Left lobe of liver (tissue), 2 donors: ENCODE measurements around the gene MOB2. TPM values are rescaled to one million over a fixed set of nuclear protein-coding genes. Genes with fewer than 3 reads are reported as not detected.

Source experiments
- ATAC-seq: fragments of 200-7000 bp; cut with Tn5 transposase; one replicate; pipeline ENCODE4 v1.9.1; 2020; ENCODE audit warnings: mild to moderate bottlenecking, moderate library complexity
- DNase-seq: peaks from one replicate; pipeline ENCODE4 v3.0.0-alpha.2; 2020; ENCODE audit warnings: low spot score
- total RNA-seq: library from RNA; stranded (reverse); gene quantifications from one replicate; pipeline ENCODE4 v1.2.1, GENCODE V29; 2021
- donor health status: DM: no; HTN: no; CAD: no; lungs with moderate emphysema.
- donor health status: DM: no; HTN: yes; CAD: no.

Gene MOB2
- total RNA-seq, 1 donor from 2014 or later, result 12.6 TPM

DNA sequence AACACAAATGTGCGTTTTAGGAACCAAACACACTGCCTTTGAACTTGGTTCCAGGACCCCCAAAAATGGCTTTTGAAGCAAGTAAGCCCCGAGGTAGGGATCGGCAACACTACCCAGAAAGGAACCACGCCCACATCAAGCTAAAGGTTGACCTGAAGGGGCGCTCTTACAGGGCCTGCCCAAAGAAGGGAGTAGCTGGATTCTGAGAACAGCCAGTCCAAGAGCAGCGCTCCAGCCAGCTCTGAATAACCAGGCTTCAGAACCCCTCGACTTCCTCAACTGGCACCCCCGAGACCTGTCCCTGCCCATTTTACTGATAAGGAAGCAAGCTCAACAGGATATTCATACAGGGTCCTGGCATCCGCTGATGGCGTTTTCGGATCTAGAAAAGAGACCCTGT is 18.9 kb upstream of the MOB2 start:
- DNase-seq (no peak), ATAC-seq (no peak)

DNA sequence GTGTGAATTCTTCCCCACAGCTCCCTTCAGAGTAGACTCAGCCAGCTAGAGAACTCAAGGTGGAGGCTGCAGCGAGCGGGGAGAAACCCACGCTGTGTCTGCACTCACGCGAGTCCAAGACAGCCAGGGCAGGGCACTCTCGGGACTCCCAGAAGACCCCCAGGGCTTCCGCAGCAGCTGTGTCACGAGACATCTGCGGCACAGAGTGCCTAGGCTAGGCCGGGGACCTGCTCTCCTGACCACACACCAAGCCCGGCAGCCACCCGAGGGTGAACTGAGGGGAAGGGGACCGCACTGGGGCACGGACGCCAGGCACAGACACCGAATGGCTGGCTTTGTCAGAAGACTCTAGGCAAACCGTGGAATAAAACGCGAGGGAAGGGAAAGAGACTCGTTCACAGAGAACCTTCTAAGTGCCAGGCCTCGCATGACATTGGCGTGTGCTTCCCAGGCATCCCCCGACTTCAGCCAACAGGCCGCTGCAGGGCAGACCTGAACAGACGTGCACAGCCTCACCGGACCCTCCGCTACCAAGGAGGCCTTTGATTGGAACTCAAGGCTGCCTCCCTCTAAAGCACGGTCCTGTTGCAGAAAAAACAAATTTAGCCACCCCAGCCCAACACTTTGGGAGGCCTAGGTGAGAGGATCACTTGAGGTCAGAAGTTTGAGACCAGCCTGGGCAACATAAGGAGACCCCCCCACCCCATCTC is 18.2 kb upstream of the MOB2 start:
- ATAC-seq (no peak), DNase-seq (no peak)

DNA sequence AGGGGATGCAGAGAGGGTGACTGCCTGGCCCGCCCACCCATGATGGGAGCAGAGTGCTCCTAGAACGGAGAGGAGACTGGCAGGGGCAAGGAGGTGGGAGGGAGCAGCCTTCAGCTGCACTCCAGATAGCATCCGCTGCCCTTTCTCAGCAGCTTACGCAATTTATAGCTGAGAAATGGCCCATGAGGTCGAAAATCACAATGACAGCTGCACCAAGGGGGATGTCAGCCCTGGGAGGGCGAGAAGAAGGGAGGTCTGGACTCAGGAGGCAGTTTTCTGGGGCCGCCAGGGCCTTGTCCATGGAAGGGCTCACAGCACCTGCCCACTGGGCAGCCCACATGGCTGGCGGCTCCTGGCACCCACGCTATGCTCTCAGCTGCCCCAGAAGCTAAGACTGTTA is 17.6 kb upstream of the MOB2 start:
- ATAC-seq, result no peak

DNA sequence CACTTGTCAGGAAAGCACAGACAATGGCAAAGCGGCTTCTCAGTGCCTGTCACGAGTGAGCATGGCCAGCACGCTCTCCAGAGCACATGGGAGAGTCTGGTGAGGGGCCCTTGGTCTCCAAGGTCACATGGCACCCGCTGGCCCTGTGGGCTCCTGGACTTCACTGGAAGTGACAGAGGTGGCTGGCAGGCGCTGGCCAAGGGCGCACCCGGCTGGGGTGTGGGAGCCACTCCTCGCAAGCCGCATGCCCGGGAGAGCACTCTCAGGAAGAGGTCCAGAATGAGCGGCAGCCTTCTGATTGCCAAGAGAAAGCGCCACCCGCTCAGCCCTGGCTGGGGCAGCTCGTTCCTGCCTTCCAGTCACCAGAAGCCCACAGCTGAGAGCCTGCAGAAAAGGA is 17.1 kb upstream of the MOB2 start:
- no peak for DNase-seq
- ATAC-seq, result peak; percentile 51

More for the DNA sequence above, 17.6 kb upstream of the MOB2 start:
- DNase-seq, result no peak

DNA sequence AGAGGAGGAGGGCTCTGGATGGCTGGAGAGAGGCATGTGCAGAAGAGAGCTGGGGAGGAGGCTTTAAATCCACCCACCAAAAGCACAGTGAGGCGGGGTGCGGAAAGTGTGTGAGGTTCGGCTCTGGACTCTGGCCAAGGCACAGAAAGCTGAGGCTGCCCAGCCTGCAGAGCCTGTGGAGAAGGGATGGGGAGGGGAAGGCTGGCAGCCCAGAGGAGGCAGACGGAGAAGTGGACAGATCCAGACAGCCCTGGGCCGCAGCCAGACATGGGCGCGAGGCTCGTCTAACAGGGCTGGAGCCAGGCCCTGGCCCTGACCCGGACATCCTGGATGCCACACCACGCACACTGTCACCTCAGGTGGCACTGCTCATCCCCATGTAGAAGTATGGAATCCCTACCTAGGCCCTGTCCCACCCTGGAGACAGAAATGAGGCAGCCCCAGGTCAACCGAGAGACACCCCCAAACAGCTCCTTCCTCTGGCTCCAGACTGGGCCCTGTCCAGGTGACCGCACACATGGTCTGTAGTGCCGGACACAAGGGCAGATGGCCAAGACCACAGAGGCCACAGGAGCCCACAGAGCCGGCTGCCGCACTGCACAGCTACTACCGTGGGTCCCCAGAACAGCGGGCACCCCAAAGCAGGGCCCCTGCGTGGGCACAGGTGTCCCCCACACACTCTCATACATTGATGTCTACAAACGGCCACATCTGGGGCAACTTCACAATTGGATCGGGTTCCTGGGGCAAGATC is 16.6 kb upstream of the MOB2 start:
- ATAC-seq (peak; percentile 12), DNase-seq (no peak)

DNA sequence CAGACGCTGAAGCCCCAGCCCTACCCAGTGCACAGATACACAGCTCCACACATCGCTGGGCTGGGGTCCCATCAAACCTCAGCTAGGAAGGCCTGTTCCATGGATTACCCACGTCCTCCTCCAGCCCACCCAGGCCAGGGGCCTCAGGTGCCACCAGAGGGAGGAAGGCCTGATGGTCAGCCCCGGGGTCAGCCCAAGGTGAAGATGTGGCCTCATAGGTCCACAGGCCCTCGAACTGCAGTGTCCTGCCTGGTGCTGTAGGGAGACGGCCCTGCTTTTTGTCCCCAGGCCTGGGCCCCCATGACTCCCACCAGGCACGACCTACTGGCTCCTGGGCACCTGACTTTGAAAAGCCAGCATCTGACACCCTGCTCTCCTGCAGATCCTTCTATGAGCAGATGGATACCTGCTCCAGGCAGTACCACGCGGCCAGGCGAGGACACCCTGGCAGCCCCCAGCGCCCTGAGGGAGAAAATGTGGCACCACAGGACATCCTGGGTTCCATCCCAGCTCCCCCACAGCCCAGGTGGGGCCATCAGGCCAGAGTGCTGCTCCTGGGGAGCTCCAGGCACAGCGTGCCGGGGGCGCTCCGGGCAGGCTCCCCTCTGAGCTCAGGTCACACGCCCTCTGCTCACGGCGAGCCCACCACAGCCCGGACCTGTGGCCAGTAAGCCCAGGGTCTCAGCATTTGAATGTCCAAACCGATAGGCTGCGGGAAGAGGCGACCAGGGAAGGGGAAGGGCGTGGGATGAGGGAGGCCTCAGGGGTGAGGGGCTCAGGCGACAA is 15.8 kb upstream of the MOB2 start:
- ATAC-seq (no peak), DNase-seq (no peak)

DNA sequence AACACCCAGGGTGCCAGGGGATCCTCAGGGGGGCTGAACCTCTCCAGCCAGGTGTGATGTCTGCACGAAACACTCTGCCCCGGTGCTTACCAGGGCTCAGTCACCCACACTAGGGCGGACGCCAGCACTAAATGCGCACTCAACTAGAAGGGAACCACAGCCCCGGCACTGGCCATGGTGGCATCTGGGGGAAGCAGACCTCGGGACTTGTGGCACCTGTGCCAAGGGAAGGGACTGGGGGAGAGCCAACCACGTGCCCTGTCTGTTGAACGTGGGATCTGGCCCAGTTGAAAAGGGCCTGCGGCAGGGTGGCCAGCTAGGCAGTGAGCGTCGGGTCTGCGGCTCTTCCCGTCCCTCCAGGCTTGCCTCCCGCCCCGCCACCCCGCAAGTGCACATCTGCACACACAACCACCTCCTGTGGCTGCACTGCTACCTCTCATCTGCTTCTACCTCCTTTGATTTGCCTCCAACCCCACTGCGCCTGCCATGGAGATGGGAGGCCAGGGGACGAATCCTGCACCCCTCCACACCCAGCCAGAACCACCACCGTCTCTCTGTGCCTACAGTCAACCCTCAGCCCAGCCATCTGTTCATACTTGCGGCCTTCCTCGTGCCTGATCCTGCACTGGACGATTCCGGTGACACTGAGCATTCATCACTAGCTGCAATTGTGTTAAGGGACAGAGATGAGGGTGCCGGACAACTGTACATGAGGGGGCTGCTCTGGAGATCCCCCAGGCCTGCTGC is 15.0 kb upstream of the MOB2 start:
- DNase-seq (no peak), ATAC-seq (no peak)

DNA sequence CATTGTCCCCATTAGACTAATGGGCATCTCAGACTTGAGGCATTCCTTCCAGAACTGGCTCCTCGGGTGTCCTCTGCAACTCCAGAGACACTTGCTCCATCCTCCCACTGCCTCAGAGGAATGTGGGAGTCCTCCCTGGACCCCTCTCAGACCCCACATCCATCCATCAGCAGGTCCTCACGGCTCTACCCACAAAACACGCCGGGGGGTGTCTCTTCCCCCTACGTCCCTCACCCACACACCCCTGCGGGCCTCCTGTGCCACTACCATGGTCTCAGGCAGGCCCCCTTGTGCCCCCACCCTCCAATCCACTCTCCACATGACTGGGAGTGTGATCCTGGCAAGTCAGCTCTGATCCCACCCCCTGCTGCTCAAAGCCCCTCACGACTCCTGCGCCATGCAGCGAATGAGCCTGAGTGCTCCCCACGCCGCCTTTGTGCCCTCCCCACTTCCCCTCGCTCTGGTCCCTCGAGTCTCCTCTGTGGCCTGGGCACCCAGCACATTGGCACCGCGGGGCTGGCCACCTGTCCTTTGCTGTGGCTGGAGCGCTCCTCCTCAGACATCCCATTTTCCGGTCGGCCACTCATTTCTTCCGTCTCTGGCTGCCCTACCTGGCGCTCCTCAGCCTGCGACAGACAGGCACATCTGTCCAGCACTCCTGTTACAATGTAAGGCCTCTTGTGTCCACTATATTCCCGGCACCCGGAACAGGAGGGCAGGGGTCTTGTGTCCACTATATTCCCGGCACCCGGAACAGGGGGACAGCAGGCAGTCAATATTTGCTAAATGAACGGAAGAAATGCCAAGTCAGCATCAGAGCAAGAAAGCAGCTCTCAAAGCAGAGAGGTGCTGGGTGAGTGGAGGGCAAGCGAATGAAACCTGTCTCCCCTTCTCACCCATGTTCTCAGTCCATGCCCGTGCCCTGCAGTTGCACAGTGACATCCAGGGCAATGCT is 14.2 kb upstream of the MOB2 start:
- DNase-seq (no peak), ATAC-seq (no peak)

DNA sequence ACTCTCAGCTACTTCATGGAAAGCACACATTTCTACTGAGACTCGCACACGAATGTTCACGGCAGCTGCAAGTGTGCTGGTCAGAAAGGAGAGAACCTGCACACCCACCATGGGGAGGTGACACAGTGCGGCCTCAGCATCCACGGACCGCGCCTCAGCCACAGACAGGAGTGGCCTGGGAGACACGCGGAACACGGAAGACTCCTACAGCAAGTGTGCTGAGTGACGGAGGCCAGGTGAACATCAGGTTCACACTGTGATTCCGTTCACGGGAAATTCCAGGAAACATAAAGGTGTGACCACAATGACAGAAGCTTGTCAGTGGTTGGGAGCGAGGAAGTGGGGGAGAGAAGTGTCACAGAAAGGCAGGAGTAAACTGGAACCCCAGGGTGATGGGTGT is 13.3 kb upstream of the MOB2 start:
- ATAC-seq, result no peak
- no peak for DNase-seq

DNA sequence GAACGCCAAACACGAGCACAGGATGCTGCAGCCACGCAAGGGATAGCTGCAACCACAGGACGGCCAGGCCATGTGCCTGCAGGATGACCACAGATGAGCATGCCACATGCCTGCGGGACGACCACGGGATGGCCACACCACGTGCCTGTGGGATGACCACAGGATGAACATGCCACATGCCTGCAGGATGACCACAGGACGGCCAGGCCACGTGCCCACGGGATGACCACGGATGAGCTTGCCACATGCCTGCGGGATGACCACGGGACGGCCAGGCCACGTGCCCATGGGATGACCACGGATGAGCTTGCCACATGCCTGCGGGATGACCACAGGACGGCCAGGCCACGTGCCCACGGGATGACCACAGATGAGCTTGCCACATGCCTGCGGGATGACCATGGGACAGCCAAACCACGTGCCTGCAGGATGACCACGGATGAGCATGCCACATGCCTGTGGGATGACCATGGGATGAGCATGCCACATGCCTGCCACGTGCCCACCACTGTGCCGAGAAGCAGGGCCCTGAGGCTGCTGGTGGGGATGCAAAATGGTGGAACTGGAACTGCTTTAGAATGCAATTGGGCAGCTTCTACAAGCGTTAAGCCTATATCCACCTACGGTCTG is 12.8 kb upstream of the MOB2 start:
- ATAC-seq, result no peak
- no peak for DNase-seq

DNA sequence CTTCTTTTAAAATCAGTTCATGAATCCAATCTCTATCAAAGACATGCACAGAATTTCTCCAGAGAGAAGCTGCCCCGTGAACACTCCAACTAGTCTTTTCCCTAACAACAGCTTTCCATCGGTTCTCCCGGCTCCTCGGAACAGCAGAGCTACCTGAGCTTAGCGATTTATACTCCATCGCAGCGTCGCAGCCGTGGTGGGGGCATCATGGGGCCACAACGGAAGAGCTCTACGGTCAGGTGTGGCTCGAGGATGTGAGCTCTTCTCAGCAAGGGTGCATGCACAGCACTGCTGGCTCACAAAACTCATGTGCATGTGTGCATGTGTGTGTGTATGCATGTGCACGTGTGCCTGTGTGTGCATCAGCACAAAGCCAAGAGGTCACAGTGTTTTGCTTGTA is 11.7 kb upstream of the MOB2 start:
- DNase-seq (no peak), ATAC-seq (no peak)

DNA sequence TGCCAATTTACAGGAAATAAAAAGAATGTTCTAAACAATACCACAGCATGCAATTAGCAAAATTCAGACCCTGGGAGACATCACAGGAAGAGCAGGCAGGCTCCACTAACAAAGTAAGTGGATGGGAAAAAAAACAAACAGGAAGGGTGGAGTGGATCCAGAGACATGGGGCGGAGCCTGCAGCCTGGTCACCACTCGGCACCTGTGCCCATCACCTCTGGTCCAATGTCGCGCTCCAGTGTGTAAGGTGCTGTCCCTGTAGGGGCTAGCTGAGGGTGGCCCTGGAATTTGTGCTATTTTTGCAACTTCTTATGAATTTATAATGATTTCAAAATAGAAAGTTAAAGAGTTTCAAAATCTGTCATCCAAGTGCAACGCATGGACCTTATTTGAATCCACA is 11.0 kb upstream of the MOB2 start:
- no peak for DNase-seq
- no peak for ATAC-seq

DNA sequence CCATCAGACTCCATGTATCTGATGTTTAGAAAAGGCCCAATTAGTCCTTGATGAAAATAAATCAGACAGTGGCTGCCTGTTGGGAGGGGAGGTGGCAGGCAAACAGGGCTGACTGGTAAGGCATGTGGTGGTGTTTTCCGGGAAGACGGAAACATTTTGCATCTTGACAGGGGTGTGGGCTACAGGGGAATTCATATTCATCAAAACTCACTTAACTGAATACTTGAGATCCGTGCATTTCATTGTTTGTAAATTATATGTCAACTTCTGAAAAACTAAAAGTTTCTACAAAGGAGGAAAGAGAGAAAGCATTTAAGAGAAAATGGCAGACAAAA is 10.1 kb upstream of the MOB2 start:
- ATAC-seq (no peak), DNase-seq (no peak)

DNA sequence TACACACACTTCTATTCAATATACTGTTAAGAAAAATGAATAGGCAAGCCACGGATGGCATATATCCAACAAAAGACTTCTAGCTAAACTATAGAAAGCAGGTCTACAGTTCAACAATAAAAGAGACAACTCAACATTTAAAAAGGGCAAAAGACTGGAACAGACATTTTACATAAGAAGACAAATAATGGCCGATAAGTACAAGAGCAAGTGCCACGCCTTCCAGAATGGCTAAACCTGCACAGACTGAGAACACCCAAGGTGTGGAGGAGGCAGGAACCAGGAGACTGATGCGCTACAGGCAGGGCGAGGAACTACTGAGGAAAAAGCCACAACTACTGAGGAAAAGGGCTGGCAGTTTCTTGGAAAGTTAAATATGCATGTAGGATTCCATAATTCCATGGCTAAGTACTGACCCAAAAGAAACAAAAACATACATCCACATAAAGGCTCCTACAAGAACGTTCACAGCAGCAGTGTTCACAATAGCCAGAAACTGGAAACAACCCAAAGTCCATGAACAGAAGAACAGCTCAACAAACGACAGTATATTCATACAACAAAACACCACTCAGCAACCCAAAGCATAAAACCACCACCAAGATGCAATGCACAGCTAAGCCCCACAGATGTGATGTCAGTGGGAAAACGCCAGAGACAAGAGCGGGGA is 9.6 kb upstream of the MOB2 start:
- DNase-seq (no peak), ATAC-seq (no peak)

DNA sequence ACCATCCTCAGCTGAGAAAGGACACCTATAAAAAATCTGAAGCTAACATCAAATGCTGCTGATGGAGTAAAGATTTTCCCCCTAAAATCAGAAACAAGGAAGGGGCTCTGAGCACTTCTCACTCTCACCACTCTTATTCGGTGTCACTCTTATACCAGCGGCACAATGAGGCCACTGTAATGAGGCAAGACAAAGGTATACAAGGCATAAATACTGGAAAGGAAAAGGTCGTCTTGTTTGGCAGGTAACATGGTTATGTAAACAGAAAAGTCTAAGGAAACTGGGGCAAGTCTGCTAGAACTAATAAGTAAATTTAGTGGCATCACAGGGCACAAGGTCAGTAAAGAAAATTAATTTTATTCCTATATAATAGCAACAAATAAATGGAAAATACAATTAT is 8.1 kb upstream of the MOB2 start:
- DNase-seq (no peak), ATAC-seq (peak; percentile 72)

DNA sequence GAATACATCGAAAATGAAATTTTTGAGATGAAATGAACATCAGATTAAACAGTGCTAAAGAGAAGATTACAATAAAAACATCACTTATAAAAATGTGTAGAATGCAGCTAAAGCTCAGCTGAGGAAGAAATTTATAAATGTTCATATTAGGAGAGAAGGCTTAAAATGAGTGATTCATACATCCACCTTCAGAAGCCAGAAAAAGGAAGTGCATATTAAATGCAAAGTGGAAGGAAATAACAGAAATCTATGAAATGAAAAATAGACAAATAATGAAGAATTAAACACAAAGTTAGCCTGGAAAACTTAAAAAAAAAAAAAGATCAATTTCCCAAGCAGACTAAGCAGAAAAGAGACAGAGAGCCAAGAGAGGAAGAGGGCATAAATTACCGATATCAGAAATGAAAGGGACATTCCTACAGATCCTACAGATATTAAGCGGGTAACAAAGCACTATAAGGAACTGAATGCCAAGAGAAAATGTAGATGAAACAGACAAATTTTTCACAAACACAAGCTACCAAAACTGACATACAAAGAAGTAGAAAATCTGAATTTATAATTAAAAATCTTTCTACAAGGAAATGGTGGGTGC is 7.2 kb upstream of the MOB2 start:
- no peak for DNase-seq
- ATAC-seq, result no peak

DNA sequence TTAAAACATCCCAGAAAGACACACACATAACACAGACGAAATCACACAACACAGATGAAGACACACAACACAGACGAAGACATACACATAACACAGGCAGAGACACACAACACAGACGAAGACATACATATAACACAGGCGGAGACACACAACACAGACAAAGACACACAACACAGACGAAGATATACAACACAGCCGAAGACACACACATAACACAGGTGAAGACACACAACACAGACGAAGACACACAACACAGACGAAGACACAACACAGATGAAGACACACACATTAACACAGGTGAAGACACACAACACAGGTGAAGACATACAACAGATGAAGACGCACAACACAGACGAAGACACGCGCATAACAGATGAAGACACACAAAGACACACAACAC is 4.8 kb upstream of the MOB2 start:
- no peak for DNase-seq
- no peak for ATAC-seq

DNA sequence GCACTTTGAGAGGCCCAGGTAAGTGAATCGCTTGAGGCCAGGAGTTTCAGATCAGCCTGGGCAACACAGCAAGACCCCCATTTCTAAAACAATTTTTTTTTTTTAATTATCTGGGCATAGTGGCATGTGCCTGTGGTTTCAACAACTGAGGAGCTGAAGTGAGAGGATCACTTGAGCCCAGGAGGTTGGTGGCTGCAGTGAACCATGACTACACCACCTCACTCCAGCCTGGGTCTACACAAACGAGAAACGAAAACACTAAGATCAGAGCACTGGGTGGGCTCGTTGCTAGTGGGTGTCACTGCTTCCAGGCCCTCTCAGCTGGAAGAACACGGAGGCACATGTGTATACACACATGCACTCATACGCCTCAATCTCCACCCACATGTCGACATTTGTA is 4.1 kb upstream of the MOB2 start:
- ATAC-seq (no peak), DNase-seq (no peak)
